GM23248 (cell line): ENCODE results near the gene LMNB1. TPM values are rescaled to one million over a fixed set of nuclear protein-coding genes. Genes with fewer than 3 reads are reported as not detected.
"Not testable (repeated sequence)": the region's sequence is repeated elsewhere in the genome, so short reads cannot be mapped to it uniquely, and the experiment has no call there.

Experiments used
- DNase-seq: peaks from one replicate; pipeline ENCODE4 v3.0.0-alpha.2; 2015
- H2AFZ ChIP-seq: fragments of 200-600 bp; sonication (generic); 2 replicates; pipeline ENCODE4 v1.6.1; 2016; ENCODE audit warnings: antibody characterized with exemption
- H3F3A ChIP-seq: fragments of 200-600 bp; sonication (generic); 2 replicates; pipeline ENCODE4 v1.6.1; 2016; ENCODE audit warnings: mild to moderate bottlenecking, antibody characterized with exemption, mixed run types; ENCODE audit not compliant: insufficient read depth
- H3K27ac ChIP-seq: fragments of 200-600 bp; sonication (generic); 2 replicates; pipeline ENCODE4 v1.5.1; 2016; ENCODE audit warnings: mild to moderate bottlenecking
- H3K27me3 ChIP-seq: fragments of 200-600 bp; sonication (generic); replicated peaks from 2 replicates; pipeline ENCODE4 v1.6.1; 2016; ENCODE audit warnings: mild to moderate bottlenecking; ENCODE audit not compliant: insufficient read depth
- H3K36me3 ChIP-seq: fragments of 200-600 bp; sonication (generic); 2 replicates; pipeline ENCODE4 v1.6.1; 2016; ENCODE audit warnings: low read depth, mild to moderate bottlenecking
- H3K4me1 ChIP-seq: fragments of 200-600 bp; sonication (generic); 2 replicates; pipeline ENCODE4 v1.6.1; 2016; ENCODE audit warnings: mild to moderate bottlenecking; ENCODE audit not compliant: insufficient read depth
- H3K4me2 ChIP-seq: fragments of 200-600 bp; sonication (generic); one replicate; pipeline ENCODE4 v1.6.1; 2016; ENCODE audit warnings: mild to moderate bottlenecking; ENCODE audit not compliant: unreplicated experiment
- H3K4me3 ChIP-seq: fragments of 200-600 bp; sonication (generic); 2 replicates; pipeline ENCODE4 v1.5.1; 2016; ENCODE audit warnings: mild to moderate bottlenecking
- H3K79me2 ChIP-seq: fragments of 200-600 bp; sonication (generic); 2 replicates; pipeline ENCODE4 v1.6.1; 2016; ENCODE audit warnings: mild to moderate bottlenecking; ENCODE audit not compliant: insufficient read depth
- H3K9ac ChIP-seq: fragments of 200-600 bp; sonication (generic); 2 replicates; pipeline ENCODE4 v1.6.1; 2016; ENCODE audit warnings: mild to moderate bottlenecking
- H3K9me2 ChIP-seq: fragments of 200-600 bp; sonication (generic); 2 replicates; pipeline ENCODE4 v1.6.1; 2016; ENCODE audit warnings: mixed run types, mild to moderate bottlenecking, moderate library complexity; ENCODE audit not compliant: insufficient read depth
- H3K9me3 ChIP-seq: fragments of 200-600 bp; sonication (generic); one replicate; pipeline ENCODE4 v1.6.1; 2017; ENCODE audit warnings: low read depth
- H4K20me1 ChIP-seq: fragments of 200-600 bp; sonication (generic); 2 replicates; pipeline ENCODE4 v1.6.0; 2016; ENCODE audit not compliant: insufficient read depth
- EZH2 ChIP-seq: fragments of 200-600 bp; sonication (generic); IDR thresholded peaks from 2 replicates; pipeline ENCODE4 v1.6.1; 2018; ENCODE audit warnings: antibody characterized with exemption, mild to moderate bottlenecking; ENCODE audit not compliant: insufficient read depth, poor library complexity, severe bottlenecking
- EZH2phosphoT487 ChIP-seq: fragments of 200-600 bp; sonication (generic); IDR thresholded peaks from 2 replicates; pipeline ENCODE4 v1.6.1; 2018; ENCODE audit warnings: antibody characterized with exemption, moderate library complexity, mild to moderate bottlenecking, low read depth; ENCODE audit not compliant: insufficient read depth
- WGBS, 2 experiments: methylation state at CpG; one replicate each; pipeline ENCODE4 v1.1.6; 2015 to 2017; ENCODE audit warnings: low lambda C conversion rate in 2 of 2, low coverage in 1 of 2; ENCODE audit errors: missing lambda C conversion rate in 2 of 2; 5-methylcytosine and 5-hydroxymethylcytosine counted together
- in situ Hi-C: fragments of 300-500 bp; cut with MboI; formaldehyde crosslinking; loops from 2 replicates; pipeline ENCODE4 v1.15.0; 2020
- polyA plus RNA-seq: library from polyadenylated mRNA; unstranded; fragments of >200 nt; fragmentation: Nextera tagmentation; extraction: Ambion mirVana; gene quantifications from 2 replicates; pipeline ENCODE4 v1.2.1, GENCODE V29; 2016
- total RNA-seq: library from RNA; depleted of rRNA; stranded (reverse); fragments of >200 nt; shearing (Covaris generic); gene quantifications from 2 replicates; pipeline ENCODE4 v1.2.3, GENCODE V29; 2014

LMNB1 gene
- total and polyA plus RNA-seq, 2 experiments from 2014 or later, result 4.3 to 44.1 TPM

DNA sequence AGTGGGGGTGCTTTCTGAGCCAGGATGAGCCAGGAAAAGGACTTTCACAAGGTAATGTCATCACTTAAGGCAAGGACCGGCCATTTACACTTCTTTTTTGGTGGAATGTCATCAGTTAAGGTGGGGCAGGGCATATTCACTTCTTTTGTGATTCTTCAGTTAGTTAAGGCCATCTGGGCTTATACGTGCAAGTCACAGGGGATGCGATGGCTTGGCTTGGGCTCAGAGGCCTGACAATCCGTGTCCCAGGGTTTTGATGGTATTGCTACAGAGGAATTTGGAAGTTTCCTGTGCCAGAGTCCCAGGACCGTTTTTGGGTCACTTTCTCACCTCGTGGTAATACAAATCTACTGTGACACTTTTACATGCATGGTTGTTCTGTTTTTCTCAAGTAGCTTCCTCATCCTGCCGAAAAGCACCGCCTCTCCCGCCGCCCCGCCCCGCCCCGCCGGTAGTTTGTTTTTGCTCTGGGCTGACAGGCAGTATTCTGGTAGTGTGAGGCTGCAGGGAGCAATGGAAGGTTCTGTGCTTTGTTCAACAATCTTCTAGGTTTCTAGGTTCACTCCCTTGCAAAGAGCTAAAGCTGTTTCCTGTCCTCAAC is 68.6 kb downstream of the LMNB1 start:
- not testable (repeated sequence) for H3K27ac ChIP-seq, H4K20me1 ChIP-seq, H2AFZ ChIP-seq, H3F3A ChIP-seq, H3K9me3 ChIP-seq, H3K4me1 ChIP-seq, H3K9me2 ChIP-seq, H3K27me3 ChIP-seq, H3K4me2 ChIP-seq, DNase-seq, H3K4me3 ChIP-seq, H3K36me3 ChIP-seq, H3K9ac ChIP-seq, H3K79me2 ChIP-seq
- WGBS, 2 experiments, result 87 to 89% methylated on average over 14 of the region's 14 CpGs
- in situ Hi-C loops, result loop anchor here (25.0 kb wide), 1 partner anchor 442 kb away; the partner anchor contains the start of gene MEGF10

DNA sequence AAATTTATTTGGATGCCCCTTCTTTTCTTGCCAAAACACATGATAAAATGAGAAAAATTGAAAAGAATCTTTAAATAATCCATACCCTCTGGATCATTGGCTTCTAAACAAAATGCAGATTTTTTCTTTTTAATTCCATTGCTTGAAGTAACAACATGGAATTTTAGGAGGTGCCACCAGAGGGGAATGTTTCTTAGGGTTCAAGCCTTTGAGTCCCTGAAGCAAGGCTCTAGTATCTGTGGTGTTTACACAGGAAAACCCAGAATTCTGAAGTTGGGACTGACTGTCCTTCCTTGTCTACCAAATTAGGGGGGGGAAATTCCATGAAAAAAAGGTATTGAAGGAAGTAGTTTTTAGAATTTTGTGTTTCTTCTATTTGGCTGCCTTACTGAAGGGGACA is 69.4 kb downstream of the LMNB1 start:
- Histone ChIP-seq H3K9me3 (no peaks in the 10 kb centered on the region), H3K9me2 (no peaks in the 10 kb centered on the region), H3K36me3 (no peaks in the 10 kb centered on the region), H3K79me2 (no peaks in the 10 kb centered on the region), H3K27me3 (no peaks in the 10 kb centered on the region), H4K20me1 (no peaks in the 10 kb centered on the region), H3K4me2 (no peak overlapping the region), H3F3A (no peaks in the 10 kb centered on the region), H3K4me3 (no peak overlapping the region), H2AFZ (no peak overlapping the region), H3K9ac (no peak overlapping the region), H3K4me1 (no peaks in the 10 kb centered on the region), H3K27ac (no peak overlapping the region)
- in situ Hi-C loops, result loop anchor here (25.0 kb wide), 1 partner anchor 441 kb away; the partner anchor contains the start of gene MEGF10
- DNase-seq, result peak; percentile 48
- TF ChIP-seq EZH2, result no peak
- no peak for TF ChIP-seq EZH2phosphoT487

DNA sequence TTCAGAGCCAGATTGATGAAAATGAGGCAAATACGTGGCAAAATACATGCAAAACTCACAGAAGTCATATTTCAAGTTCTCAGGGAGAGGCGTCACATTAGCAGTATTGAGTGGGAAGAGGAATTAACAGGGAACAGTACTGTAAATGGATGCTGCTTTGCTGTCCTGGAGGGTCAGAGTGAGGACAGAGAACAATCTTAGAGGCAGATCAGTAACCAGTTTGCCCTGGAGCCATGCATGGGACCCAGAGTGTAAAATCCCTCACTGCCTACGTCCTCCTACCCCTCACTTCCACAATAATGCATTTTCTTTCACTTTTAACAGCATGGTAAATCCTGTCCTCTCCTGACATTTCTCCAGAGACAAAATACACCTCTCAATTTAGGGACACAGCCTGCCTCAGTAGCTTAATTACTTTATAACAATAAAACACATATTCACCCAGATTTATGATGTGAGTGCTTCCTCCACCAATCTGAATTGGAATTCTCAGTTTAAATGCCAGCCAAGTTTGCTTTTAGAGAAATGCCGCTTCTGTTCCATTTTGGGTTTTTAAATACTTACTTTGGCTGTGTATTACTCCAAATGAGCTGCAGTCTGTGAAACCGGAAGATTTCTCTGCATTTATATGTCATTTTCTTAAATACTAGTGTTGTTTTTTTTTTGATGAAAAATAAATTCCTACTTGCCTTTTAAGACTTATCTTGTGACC is 70.0 kb downstream of the LMNB1 start:
- 86 to 91% methylated on average over 5 of the region's 5 CpGs for WGBS, 2 experiments
- in situ Hi-C loops, result loop anchor here (25.0 kb wide), 1 partner anchor 440 kb away; the partner anchor contains the start of gene MEGF10

DNA sequence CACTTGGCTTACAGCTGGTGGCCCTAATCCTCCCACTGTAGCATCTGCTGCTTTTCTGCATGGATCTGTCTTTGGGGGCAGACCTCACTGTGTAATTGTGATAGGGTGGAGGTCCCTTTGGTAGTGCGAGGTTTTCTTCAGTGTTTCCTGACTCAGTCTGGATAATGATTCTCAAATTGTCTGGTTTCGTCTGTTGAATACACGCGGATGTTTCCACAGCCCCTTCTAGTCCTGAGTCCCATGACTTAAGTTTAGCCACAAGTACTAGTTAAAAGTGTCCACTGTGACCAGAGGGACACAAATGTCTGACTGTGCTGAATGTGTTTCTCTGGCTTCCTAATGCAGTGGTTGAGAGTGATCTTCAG is 70.5 kb downstream of the LMNB1 start:
- Histone ChIP-seq H3K27ac (no peak overlapping the region), H3K9me2 (no peaks in the 10 kb centered on the region), H3F3A (no peaks in the 10 kb centered on the region), H3K36me3 (no peaks in the 10 kb centered on the region), H3K4me3 (no peak overlapping the region), H3K4me2 (no peak overlapping the region), H2AFZ (no peak overlapping the region), H3K4me1 (no peaks in the 10 kb centered on the region), H3K27me3 (no peaks in the 10 kb centered on the region), H3K9ac (no peak overlapping the region), H4K20me1 (no peaks in the 10 kb centered on the region), H3K79me2 (no peaks in the 10 kb centered on the region), H3K9me3 (no peaks in the 10 kb centered on the region)
- TF ChIP-seq EZH2phosphoT487 (no peak), EZH2 (no peak)
- no peak for DNase-seq
- in situ Hi-C loops, result loop anchor here (25.0 kb wide), 1 partner anchor 440 kb away; the partner anchor contains the start of gene MEGF10
- 58 to 69% methylated on average over 4 of the region's 4 CpGs for WGBS, 2 experiments

More for the DNA sequence above, 70.0 kb downstream of the LMNB1 start:
- no peak overlapping the region for H2AFZ ChIP-seq
- H3K27me3 ChIP-seq, result no peaks in the 10 kb centered on the region
- TF ChIP-seq EZH2phosphoT487, result no peak
- DNase-seq, result no peak
- no peak overlapping the region for H3K4me2 ChIP-seq
- H3K9me2 ChIP-seq, result no peaks in the 10 kb centered on the region
- H3K4me3 ChIP-seq, result no peak overlapping the region
- H3K4me1 ChIP-seq, result no peaks in the 10 kb centered on the region
- no peaks in the 10 kb centered on the region for H3K9me3 ChIP-seq
- H3K9ac ChIP-seq, result no peak overlapping the region
- no peaks in the 10 kb centered on the region for H4K20me1 ChIP-seq
- H3K36me3 ChIP-seq, result no peaks in the 10 kb centered on the region
- H3K79me2 ChIP-seq, result no peaks in the 10 kb centered on the region
- no peaks in the 10 kb centered on the region for H3F3A ChIP-seq
- H3K27ac ChIP-seq, result no peak overlapping the region
